ENCODE results near the gene TGM1. TPM values are rescaled to one million over a fixed set of nuclear protein-coding genes. Genes with fewer than 3 reads are reported as not detected.
"Not testable (repeated sequence)": the region's sequence is repeated elsewhere in the genome, so short reads cannot be mapped to it uniquely, and the experiment has no call there.

The TGM1 gene
- total RNA-seq, 1 donor from 2014 or later = 12.3 TPM

DNA sequence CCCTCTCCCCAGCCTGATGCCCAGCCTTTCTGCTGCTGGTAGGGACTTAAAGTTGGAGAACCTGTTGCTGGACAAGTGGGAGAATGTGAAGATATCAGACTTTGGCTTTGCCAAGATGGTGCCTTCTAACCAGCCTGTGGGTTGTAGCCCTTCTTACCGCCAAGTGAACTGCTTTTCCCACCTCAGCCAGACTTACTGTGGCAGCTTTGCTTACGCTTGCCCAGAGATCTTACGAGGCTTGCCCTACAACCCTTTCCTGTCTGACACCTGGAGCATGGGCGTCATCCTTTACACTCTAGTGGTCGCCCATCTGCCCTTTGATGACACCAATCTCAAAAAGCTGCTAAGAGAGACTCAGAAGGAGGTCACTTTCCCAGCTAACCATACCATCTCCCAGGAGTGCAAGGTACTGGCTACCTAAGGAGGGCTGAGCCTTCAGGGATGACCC lies 55.8 kb downstream of the TGM1 start:
- TF ChIP-seq, protein P1, sequence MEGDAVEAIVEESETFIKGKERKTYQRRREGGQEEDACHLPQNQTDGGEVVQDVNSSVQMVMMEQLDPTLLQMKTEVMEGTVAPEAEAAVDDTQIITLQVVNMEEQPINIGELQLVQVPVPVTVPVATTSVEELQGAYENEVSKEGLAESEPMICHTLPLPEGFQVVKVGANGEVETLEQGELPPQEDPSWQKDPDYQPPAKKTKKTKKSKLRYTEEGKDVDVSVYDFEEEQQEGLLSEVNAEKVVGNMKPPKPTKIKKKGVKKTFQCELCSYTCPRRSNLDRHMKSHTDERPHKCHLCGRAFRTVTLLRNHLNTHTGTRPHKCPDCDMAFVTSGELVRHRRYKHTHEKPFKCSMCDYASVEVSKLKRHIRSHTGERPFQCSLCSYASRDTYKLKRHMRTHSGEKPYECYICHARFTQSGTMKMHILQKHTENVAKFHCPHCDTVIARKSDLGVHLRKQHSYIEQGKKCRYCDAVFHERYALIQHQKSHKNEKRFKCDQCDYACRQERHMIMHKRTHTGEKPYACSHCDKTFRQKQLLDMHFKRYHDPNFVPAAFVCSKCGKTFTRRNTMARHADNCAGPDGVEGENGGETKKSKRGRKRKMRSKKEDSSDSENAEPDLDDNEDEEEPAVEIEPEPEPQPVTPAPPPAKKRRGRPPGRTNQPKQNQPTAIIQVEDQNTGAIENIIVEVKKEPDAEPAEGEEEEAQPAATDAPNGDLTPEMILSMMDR (IDR thresholded peaks at IDR 0.05; ENCODE audit: insufficient read depth, low read length, poor library complexity, severe bottlenecking) = no peak
- H3K36me3 ChIP-seq (ENCODE audit: control insufficient read depth, insufficient read depth, low read length) = no peaks in the 10 kb centered on the region
- DNase-seq (ENCODE audit: low read depth) = no peak
- H3K4me3 ChIP-seq (ENCODE audit: low read depth, low read length) = no peak overlapping the region
- H3K27me3 ChIP-seq (ENCODE audit: control insufficient read depth, insufficient read depth, low read length) = no peaks in the 10 kb centered on the region

DNA sequence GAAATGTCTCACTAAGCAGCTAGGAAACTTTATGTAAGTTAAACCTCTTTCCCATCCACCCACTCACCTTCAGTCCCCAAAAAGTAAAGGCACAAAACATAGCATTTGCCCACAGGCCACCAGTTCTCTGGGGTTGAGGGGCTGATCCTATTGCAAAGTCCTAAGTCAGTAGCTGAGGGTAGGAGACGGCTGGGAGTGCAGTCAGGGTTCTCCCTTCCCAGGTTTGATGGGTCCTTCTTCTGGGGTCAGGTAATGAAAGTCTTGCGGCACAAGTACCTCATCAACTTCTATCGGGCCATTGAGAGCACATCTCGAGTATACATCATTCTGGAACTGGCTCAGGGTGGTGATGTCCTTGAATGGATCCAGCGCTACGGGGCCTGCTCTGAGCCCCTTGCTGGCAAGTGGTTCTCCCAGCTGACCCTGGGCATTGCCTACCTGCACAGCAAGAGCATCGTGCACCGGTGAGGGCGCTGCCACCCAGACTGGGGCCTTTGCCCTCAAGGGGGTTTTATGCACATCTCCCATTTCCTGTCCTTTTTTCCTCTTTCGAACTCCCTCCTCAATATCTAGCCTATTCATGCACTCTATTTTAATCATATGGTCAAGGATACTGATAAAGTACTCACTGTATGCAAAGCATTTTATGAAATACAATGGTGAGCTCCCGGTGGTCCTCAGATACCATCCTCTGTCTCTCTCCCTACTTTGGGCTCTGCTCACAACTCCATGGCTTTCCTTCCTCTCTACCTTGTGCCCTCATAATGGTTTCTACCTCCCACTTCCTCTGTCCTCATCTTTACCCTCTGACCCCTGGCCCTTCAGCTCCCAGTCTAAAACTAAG lies 56.5 kb downstream of the TGM1 start:
- H3K4me3 ChIP-seq (ENCODE audit: low read depth, low read length) = no peak overlapping the region
- H3K36me3 ChIP-seq (ENCODE audit: control insufficient read depth, insufficient read depth, low read length) = no peaks in the 10 kb centered on the region
- no peak for DNase-seq (ENCODE audit: low read depth)
- no peaks in the 10 kb centered on the region for H3K27me3 ChIP-seq (ENCODE audit: control insufficient read depth, insufficient read depth, low read length)
- TF ChIP-seq, protein P1 (IDR thresholded peaks at IDR 0.05; ENCODE audit: insufficient read depth, low read length, poor library complexity, severe bottlenecking) = no peak

DNA sequence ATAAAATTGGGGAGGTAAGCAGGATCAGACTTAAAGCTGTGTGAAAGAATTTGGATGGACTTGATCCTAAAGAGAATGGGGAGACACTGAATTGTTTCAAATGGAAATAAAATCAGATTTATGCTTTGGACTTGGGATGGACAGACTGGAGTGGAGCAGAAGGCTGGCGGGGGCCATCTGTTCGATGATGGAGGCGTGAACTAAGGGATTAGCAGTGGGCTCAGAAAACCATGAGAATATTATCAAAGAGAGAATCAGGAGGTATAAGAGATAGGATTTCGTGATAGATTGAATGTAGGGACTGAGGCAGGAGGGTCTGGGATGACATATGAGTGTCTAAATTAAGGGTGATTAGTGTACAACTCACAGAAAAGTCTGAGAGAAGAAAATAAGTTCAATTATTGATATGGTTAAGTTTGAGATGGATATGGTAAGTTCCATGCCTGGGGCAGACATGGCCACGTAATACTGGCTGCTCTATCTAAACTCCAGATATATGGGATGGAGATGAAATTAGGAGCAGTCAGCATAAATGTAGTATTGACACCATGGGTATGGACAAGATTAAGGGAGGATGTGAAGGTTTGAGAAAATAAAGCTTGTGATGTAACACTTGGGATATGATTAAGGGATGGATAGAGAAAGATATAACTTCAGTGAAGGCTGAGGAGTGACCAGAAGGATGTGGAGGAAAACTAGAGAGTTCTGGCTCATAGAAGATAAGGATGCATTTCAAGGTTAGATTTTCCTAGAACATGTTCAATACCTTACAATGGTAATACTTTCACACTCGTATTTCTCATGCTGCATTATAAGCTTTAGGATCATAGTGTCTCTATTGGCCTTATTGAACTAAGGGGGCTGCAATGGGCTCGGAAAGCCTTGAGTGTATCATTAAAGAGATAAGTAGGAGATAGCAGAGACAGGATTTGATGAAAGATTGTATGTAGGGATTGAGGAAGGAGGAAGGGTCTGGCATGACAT lies 58.5 kb downstream of the TGM1 start:
- H3K36me3 ChIP-seq (ENCODE audit: control insufficient read depth, insufficient read depth, low read length) = no peaks in the 10 kb centered on the region
- DNase-seq (ENCODE audit: low read depth) = no peak
- H3K4me3 ChIP-seq (ENCODE audit: low read depth, low read length) = no peak overlapping the region
- H3K27me3 ChIP-seq (ENCODE audit: control insufficient read depth, insufficient read depth, low read length) = no peaks in the 10 kb centered on the region
- TF ChIP-seq, protein P1 (IDR thresholded peaks at IDR 0.05; ENCODE audit: insufficient read depth, low read length, poor library complexity, severe bottlenecking) = no peak

DNA sequence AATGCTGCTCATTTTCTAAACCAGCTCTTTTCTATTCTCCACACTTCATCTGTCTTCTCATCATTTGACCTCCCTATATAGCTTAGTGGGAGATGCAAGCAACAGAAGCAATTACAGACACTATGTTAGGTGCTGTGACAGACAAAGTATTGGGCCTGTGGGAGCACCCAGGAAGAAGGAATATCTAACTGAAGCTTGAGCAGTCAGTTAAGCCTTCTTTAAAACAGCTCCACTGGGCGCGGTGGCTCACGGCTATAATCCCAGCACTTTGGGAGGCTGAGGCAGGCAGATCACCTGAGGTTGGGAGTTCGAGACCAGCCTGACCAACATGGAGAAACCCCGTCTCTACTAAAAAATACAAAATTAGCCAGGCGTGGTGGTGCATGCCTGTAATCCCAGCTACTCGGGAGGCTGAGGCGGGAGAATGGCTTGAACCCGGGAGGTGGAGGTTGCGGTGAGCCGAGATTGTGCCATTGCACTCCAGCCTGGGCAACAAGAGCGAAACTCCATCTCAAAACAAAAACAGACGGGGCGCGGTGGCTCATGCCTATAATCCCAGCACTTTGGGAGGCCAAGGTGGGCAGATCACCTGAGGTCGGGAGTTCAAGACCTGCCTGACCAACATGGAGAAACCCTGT lies 59.6 kb downstream of the TGM1 start:
- DNase-seq (ENCODE audit: low read depth); H3K27me3 ChIP-seq (ENCODE audit: control insufficient read depth, insufficient read depth, low read length); H3K36me3 ChIP-seq (ENCODE audit: control insufficient read depth, insufficient read depth, low read length); H3K4me3 ChIP-seq (ENCODE audit: low read depth, low read length): not testable (repeated sequence)

DNA sequence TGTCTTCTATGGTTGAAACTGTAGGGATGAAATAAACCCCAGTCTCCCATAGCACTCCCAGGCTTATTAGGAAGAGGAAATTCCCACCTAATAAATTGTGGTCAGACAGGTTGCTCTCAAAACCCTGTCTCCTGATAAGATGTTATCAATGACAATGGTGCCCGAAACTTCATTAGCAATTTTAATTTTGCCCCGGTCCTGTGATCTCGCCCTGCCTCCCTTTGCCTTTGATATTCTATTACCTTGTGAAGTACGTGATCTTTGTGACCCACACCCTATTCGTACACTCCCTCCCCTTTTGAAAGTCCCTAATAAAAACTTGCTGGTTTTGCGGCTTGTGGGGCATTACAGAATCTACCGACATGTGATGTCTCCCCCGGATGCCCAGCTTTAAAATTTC lies 60.4 kb downstream of the TGM1 start:
- not testable (repeated sequence) for H3K36me3 ChIP-seq (ENCODE audit: control insufficient read depth, insufficient read depth, low read length); H3K4me3 ChIP-seq (ENCODE audit: low read depth, low read length); DNase-seq (ENCODE audit: low read depth); H3K27me3 ChIP-seq (ENCODE audit: control insufficient read depth, insufficient read depth, low read length)

Other genes starting within 250 kb of the TGM1 start
- gene CARMIL3, start 211.2 kb downstream of the TGM1 start, total RNA-seq = 1.5 and 2.3 TPM in 2 replicates
- gene CPNE6, start 191.6 kb downstream of the TGM1 start, total RNA-seq = not detected in 2 replicates
- gene PCK2, start 168.9 kb downstream of the TGM1 start, total RNA-seq = 127 and 142 TPM in 2 replicates
- 63.3 and 83.9 TPM in 2 replicates for gene DCAF11, start 148.4 kb downstream of the TGM1 start, total RNA-seq
- gene NRL, start 148.2 kb downstream of the TGM1 start, total RNA-seq = 3.6 and 4.8 TPM in 2 replicates
- gene FITM1, start 132.5 kb downstream of the TGM1 start, total RNA-seq = not detected in 2 replicates
- gene PSME1, start 127.0 kb downstream of the TGM1 start, total RNA-seq = 216 and 234 TPM in 2 replicates
- gene EMC9, start 121.6 kb downstream of the TGM1 start, total RNA-seq = 17.1 and 23.2 TPM in 2 replicates
- 110 and 115 TPM in 2 replicates for gene PSME2, start 116.6 kb downstream of the TGM1 start, total RNA-seq
- gene RNF31, start 115.7 kb downstream of the TGM1 start, total RNA-seq = 70.7 and 77.0 TPM in 2 replicates
- gene IRF9, start 101.9 kb downstream of the TGM1 start, total RNA-seq = 66.5 and 71.3 TPM in 2 replicates
- 69.2 and 77.8 TPM in 2 replicates for gene REC8, start 91.1 kb downstream of the TGM1 start, total RNA-seq
- gene IPO4, start 74.4 kb downstream of the TGM1 start, total RNA-seq = 59.3 and 67.2 TPM in 2 replicates
- 55.6 and 58.1 TPM in 2 replicates for gene TM9SF1, start 67.7 kb downstream of the TGM1 start, total RNA-seq
- not detected in 2 replicates for gene TSSK4, start 57.5 kb downstream of the TGM1 start, total RNA-seq
- 92.8 and 112 TPM in 2 replicates for gene CHMP4A, start 49.7 kb downstream of the TGM1 start, total RNA-seq
- 11.8 and 19.9 TPM in 2 replicates for gene MDP1, start 47.1 kb downstream of the TGM1 start, total RNA-seq
- 157 and 180 TPM in 2 replicates for gene NEDD8, start 30.8 kb downstream of the TGM1 start, total RNA-seq
- gene GMPR2, start 30.2 kb downstream of the TGM1 start, total RNA-seq = 54.7 and 56.6 TPM in 2 replicates
- gene TINF2, start 20.6 kb downstream of the TGM1 start, total RNA-seq = 57.3 and 67.2 TPM in 2 replicates
- gene RABGGTA, start 8.4 kb upstream of the TGM1 start, total RNA-seq = 54.0 and 59.2 TPM in 2 replicates
- 44.9 and 48.5 TPM in 2 replicates for gene DHRS1, start 36.6 kb upstream of the TGM1 start, total RNA-seq
- 27.1 and 28.7 TPM in 2 replicates for gene NOP9, start 36.7 kb upstream of the TGM1 start, total RNA-seq
- 1.1 and 3.8 TPM in 2 replicates for gene CIDEB, start 44.8 kb upstream of the TGM1 start, total RNA-seq
- gene LTB4R2, start 47.0 kb upstream of the TGM1 start, total RNA-seq = 1.5 and 8.0 TPM in 2 replicates
- gene LTB4R, start 48.3 kb upstream of the TGM1 start, total RNA-seq = 2.8 and 4.7 TPM in 2 replicates
- 4.0 and 9.0 TPM in 2 replicates for gene ADCY4, start 71.9 kb upstream of the TGM1 start, total RNA-seq
- 2.3 and 2.9 TPM in 2 replicates for gene RIPK3, start 76.8 kb upstream of the TGM1 start, total RNA-seq
- 8.0 and 14.0 TPM in 2 replicates for gene NFATC4, start 105.0 kb upstream of the TGM1 start, total RNA-seq
- gene NYNRIN, start 135.8 kb upstream of the TGM1 start, total RNA-seq = 6.0 and 6.3 TPM in 2 replicates
- 0.34 and 0.88 TPM in 2 replicates for gene CBLN3, start 166.5 kb upstream of the TGM1 start, total RNA-seq
- 44.0 and 47.8 TPM in 2 replicates for gene KHNYN, start 166.8 kb upstream of the TGM1 start, total RNA-seq
- 29.7 and 44.8 TPM in 2 replicates for gene SDR39U1, start 179.6 kb upstream of the TGM1 start, total RNA-seq
- gene CMA1, start 245.1 kb upstream of the TGM1 start, total RNA-seq = not detected in 2 replicates

All from kidney epithelial cell (primary cell).